IPS-20b (cell line): ENCODE measurements around the gene ANKRD10.

ENCODE experiments used
- H3K27ac ChIP-seq: one replicate; pipeline ENCODE4 v1.5.1; 2013; ENCODE audit warnings: low read length
- H3K27me3 ChIP-seq: 2 replicates; pipeline ENCODE4 v1.6.1; 2013; ENCODE audit warnings: mild to moderate bottlenecking, low read length, inconsistent platforms; ENCODE audit not compliant: insufficient read depth
- H3K36me3 ChIP-seq: 2 replicates; pipeline ENCODE4 v1.6.1; 2013; ENCODE audit warnings: low read depth, mild to moderate bottlenecking, inconsistent platforms, low read length, moderate library complexity; ENCODE audit not compliant: insufficient read depth
- H3K4me1 ChIP-seq: 2 replicates; pipeline ENCODE4 v1.6.1; 2013; ENCODE audit warnings: mild to moderate bottlenecking, control low read depth, inconsistent platforms, low read length, moderate library complexity; ENCODE audit not compliant: insufficient read depth
- H3K4me3 ChIP-seq: 2 replicates; pipeline ENCODE4 v1.5.1; 2013; ENCODE audit warnings: mild to moderate bottlenecking, low read length, inconsistent platforms
- H3K9ac ChIP-seq: 2 replicates; pipeline ENCODE4 v1.6.1; 2013; ENCODE audit warnings: low read depth, mild to moderate bottlenecking, inconsistent platforms, low read length, moderate library complexity
- H3K9me3 ChIP-seq: 2 replicates; pipeline ENCODE4 v1.6.1; 2013; ENCODE audit warnings: mild to moderate bottlenecking, low read depth, low read length, inconsistent platforms; ENCODE audit not compliant: insufficient read depth

Gene ANKRD10

DNA sequence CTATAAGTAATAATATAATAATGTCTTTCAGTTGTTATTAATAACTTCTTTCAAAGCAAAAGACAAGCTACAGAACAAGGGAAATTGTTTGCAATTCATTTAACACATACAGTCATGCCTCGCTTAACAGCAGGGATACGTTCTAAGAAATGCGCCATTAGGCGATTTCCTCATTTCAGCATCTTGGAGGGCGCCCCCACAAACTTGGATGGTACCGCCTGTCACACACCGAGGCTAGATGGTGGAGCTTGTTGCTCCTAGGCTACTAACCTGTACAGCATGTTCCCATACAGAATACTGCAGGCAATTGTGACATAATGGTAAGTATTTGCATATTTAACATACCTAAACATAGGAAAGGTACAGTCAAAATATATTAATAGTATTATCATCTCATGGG is 8.2 kb upstream of the ANKRD10 start:
- Histone ChIP-seq H3K4me3 (no peak overlapping the region), H3K9me3 (no peaks in the 10 kb centered on the region), H3K27me3 (no peaks in the 10 kb centered on the region), H3K36me3 (no peaks in the 10 kb centered on the region), H3K9ac (no peak overlapping the region), H3K4me1 (peaks cover 6% of the 10 kb centered on the region; the same call in 1 of the 2 replicates), H3K27ac (no peak overlapping the region)

DNA sequence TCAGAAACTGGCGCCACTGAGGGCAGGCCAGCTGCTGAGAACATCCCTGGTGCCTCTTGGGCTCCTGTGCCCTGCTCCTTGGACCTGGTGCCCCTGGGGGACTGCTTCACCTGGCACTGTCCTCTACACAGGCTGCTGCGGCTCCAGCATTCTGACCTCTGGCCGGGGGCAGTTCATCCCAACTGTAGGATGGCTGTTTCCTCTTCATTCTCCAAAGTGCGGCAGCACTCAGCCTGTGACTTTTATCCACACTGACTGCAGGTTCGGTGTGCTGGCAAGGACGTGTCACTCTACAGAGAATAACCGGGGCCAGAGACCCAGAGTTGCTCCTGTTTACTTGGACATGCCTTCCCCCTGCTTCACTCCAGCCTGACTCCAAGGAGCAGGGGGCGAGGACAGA is 7.6 kb upstream of the ANKRD10 start:
- Histone ChIP-seq H3K27ac (no peak overlapping the region), H3K9me3 (no peaks in the 10 kb centered on the region), H3K36me3 (no peaks in the 10 kb centered on the region), H3K9ac (no peak overlapping the region), H3K27me3 (no peaks in the 10 kb centered on the region), H3K4me3 (no peak overlapping the region), H3K4me1 (peaks cover 6% of the 10 kb centered on the region; the same call in 1 of the 2 replicates)

DNA sequence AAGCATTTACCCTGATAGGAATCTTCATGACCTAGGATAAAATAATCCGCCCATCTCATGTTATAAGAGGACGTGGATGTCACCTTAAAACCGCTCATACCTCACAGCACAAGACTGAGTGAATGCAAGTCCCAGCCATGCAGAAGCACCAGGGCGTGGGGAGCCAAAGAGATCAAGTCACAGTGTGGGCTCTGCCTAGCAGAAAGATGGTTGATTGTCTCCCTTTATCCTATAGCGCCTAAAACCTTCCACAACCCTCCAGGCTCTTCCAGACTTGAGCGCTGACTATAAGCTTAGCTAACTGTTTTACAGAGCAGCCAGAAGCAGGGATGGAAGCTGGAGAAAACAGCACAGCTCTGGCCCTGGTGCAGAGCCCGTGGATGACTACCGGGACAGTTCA is 6.8 kb upstream of the ANKRD10 start:
- Histone ChIP-seq H3K27ac (no peak overlapping the region), H3K27me3 (no peaks in the 10 kb centered on the region), H3K4me1 (peaks cover 6% of the 10 kb centered on the region; the same call in 1 of the 2 replicates), H3K9me3 (no peaks in the 10 kb centered on the region), H3K9ac (no peak overlapping the region), H3K36me3 (no peaks in the 10 kb centered on the region), H3K4me3 (no peak overlapping the region)

DNA sequence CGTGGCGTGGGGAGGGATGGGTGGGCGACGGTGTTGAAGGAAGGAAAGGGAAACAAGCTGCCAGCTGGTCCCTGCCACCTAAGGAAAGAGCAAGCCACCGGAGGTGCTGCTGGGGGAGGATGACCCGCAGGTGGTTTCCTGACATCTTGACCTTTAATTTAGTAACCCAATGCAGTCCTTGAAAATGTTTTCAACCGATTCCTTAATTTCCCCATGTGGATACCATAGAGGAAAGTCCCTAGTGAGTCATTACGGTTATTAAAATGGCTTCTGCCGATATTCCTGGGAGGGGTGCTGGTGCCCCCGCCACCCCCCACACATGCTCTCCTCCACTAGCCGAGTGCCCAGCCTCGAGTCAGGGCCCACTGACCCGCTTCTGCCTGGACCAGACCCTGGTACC is 6.3 kb upstream of the ANKRD10 start:
- Histone ChIP-seq H3K27ac (no peak overlapping the region), H3K9me3 (no peaks in the 10 kb centered on the region), H3K27me3 (no peaks in the 10 kb centered on the region), H3K9ac (no peak overlapping the region), H3K4me1 (peaks cover 6% of the 10 kb centered on the region; the same call in 1 of the 2 replicates), H3K4me3 (no peak overlapping the region), H3K36me3 (no peaks in the 10 kb centered on the region)

DNA sequence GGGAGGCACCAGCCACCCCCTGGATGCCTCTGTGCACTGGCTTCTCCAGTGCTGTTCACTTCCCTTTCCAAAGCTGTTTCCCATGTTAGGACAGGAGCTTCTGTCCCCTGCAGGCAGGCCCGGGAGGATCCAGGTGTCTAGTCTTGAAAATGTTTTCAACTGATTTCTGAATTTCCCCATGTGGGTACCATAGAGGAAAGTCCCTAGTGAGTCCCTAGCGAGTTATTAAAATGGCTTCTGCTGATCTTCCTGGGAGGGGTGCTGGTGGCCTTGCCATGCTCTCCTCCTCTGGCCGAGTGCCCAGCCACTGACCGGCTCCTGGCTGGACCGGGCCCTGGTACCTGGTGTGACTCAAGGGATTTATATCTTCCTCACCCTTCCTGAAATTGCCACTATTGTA is 5.2 kb upstream of the ANKRD10 start:
- no peaks in the 10 kb centered on the region for H3K36me3 ChIP-seq
- peaks cover 6% of the 10 kb centered on the region; the same call in 1 of the 2 replicates for H3K4me1 ChIP-seq
- H3K27ac ChIP-seq: no peak overlapping the region
- H3K9ac ChIP-seq: no peak overlapping the region
- H3K9me3 ChIP-seq: no peaks in the 10 kb centered on the region
- H3K27me3 ChIP-seq: no peaks in the 10 kb centered on the region
- no peak overlapping the region for H3K4me3 ChIP-seq

DNA sequence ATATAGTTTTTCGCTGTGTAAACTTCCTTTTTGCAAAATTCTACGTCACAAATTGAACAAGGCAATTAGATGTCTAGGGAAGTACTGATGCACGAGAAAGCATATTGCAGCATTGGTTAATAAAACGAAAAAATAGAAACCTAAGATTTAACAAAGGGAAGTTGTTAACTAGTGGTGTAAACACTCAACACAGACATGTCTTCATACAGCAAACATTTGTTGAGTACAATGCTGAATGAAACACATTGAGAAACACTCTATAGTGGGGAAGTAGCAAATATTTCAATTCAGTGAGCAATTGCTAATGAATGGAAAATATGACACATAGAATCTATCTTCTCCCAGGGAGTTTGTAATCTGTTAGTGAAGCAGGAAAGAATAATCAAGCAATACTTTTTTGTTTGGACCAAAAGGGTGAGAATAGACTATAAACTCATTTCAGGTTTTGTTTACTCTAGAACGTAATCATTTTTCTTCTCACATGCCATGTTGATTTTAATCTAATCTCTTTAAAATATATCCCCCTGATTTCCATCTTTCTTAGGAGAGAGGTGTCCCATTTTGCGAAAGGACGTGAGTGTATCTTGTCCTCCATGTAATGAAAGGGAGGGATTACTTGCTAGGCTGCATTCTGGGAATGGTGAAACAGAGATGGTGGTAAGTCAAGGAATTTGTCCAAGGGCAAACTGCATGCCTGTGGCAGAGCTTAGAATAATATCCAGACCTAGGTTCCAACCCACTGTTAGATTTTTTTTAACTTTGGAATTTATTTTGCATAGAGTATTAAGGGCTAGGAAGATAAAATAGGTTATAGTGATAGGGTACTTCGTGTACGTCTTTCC is 1.7 kb upstream of the ANKRD10 start:
- Histone ChIP-seq H3K4me3 (peak overlapping the region; percentile 83), H3K4me1 (peaks cover 15% of the 10 kb centered on the region; the same call in 1 of the 2 replicates), H3K9me3 (no peaks in the 10 kb centered on the region), H3K27ac (no peak overlapping the region), H3K27me3 (no peaks in the 10 kb centered on the region), H3K36me3 (no peaks in the 10 kb centered on the region), H3K9ac (peak overlapping the region; percentile 90)

DNA sequence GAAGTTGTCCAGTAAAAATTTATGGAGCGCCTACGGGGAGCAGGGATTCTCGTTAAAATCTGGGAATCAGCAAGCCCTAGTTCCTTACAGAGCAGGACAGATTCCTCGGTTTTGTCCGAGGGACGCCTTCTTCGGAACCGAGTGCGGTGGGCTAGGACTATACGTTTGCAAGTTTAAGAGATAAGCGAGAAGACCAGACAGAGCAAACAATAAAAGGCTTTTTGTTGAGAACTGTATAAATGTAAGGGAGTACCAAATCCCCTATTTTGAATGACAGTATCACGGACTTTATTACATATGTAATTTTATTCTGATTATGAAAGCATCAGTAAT is 971 bp upstream of the ANKRD10 start:
- peaks cover 15% of the 10 kb centered on the region; the same call in 1 of the 2 replicates for H3K4me1 ChIP-seq
- H3K9ac ChIP-seq: peak overlapping the region; percentile 90
- H3K27ac ChIP-seq: peak overlapping the region; percentile 20
- H3K4me3 ChIP-seq: peak overlapping the region; percentile 83
- H3K9me3 ChIP-seq: no peaks in the 10 kb centered on the region
- no peaks in the 10 kb centered on the region for H3K27me3 ChIP-seq
- peaks cover 2% of the 10 kb centered on the region; the same call in 1 of the 2 replicates for H3K36me3 ChIP-seq

DNA sequence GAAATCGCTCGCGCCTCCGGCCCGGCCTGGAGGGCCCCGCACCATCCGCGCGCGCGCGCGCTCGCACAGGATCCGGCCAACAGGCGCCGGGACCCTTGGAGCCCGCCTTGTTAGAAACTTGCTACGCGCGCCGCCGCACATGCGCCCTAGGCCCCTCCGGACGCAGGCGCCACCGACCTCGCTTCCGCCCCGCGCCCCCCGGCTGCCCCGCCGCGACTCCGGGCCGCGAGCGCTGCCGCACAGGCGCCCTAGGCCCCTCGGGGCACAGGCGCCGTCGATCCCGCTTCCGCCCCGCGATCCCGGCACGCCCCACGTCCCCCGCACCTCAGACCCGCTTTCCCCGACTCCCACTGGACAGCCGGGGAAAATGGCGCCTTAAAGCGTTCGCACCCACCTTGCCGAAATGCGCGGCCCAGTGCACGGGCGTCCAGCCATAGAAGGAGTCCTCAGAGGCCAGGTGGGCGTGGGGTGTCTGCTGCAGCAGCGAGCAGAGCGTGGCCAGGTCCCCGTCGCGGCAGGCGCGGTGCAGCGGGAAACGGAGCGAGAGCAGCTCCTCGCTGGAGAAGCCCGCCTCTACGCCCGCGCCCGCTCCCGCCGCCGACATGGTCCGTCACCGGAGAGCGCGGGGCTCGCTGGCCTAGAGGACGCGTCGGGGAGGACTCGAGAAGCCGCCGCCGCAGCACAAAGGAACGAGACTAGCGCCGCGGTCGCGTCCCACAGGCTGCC is 375 bp downstream of the ANKRD10 start:
- Histone ChIP-seq H3K4me3 (peak overlapping the region; percentile 99), H3K27ac (peak overlapping the region; percentile 94), H3K4me1 (peaks cover 22% of the 10 kb centered on the region), H3K9ac (peak overlapping the region; percentile 98), H3K27me3 (no peaks in the 10 kb centered on the region), H3K36me3 (peaks cover 15% of the 10 kb centered on the region), H3K9me3 (no peaks in the 10 kb centered on the region)

DNA sequence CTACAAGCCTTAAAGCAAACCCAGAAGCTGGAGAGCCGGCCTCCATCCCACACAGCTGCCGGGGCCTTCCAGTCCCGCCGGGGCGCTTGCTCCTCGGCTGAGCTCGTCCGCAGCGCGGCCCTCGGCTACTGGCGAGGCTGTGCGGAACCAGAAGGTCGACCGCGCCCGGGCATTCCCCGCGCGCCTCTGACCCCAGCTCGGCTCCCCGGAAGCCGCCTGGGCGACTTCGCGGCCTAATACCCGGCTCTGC is 863 bp downstream of the ANKRD10 start:
- H3K4me3 ChIP-seq: peak overlapping the region; percentile 99
- H3K9ac ChIP-seq: peak overlapping the region; percentile 98
- peaks cover 27% of the 10 kb centered on the region for H3K4me1 ChIP-seq
- no peaks in the 10 kb centered on the region for H3K9me3 ChIP-seq
- H3K27ac ChIP-seq: peak overlapping the region; percentile 94
- no peaks in the 10 kb centered on the region for H3K27me3 ChIP-seq
- peaks cover 20% of the 10 kb centered on the region for H3K36me3 ChIP-seq

DNA sequence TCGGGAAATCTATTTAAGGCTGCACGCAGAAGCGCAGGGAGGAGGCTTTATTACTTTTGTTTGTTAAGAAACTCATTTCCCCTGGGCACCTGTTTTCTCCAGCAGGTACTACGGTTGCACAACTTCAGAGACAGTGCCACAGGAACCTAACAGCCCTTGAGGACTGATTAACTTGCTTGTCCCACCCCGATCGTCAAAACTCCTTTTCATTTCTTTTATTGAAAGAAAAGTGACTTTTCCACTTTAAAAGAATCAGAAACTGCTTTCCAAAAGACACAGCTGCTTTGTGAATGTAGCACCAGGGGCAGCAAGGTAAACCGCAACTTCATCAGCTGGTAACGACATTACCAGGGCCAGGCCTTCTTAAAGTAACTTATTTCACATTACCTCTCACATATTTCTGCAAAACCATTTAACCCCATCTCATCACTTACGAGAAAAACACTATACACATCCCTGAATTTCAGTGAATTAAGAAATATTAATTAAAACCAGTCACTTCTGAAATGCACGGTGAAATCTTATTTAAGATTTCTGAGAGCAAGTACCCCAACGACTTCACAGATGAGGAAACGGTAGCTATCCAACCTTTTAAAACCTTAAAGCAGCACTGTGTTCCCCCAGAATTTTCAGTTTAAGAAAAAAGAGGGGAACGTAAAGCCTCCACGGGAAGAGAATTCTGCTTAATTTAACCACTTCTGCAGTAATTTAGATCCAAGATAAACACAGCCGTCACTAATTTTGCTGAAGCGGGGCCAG is 1.4 kb downstream of the ANKRD10 start:
- Histone ChIP-seq H3K9ac (peak overlapping the region; percentile 98), H3K4me3 (peak overlapping the region; percentile 99), H3K27ac (peak overlapping the region; percentile 94), H3K36me3 (peaks cover 24% of the 10 kb centered on the region), H3K9me3 (no peaks in the 10 kb centered on the region), H3K4me1 (peaks cover 30% of the 10 kb centered on the region), H3K27me3 (no peaks in the 10 kb centered on the region)

DNA sequence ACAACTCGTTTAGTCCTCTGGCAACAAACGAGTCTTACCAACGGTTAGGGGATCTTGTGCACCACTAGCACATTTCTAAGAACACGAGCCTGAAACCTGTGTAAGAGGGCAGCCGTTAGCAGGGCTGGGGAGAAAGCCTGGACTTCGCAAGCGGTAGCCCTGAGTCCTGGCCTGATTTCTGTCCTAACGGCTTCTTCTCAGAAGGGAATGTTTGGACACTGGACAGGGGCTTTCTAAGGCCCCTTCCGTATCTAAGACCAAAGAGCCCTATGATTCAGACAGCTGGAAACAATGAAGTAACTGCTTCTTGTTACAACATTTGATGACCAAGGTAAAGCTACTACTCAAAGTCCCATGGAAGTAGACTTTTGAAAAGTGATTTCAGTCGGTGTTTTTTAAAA is 2.2 kb downstream of the ANKRD10 start:
- no peaks in the 10 kb centered on the region for H3K27me3 ChIP-seq
- H3K9me3 ChIP-seq: no peaks in the 10 kb centered on the region
- H3K9ac ChIP-seq: peak overlapping the region; percentile 98; the same call in 1 of the 2 replicates
- peak overlapping the region; percentile 99 for H3K4me3 ChIP-seq
- H3K27ac ChIP-seq: no peak overlapping the region
- H3K4me1 ChIP-seq: peaks cover 37% of the 10 kb centered on the region
- H3K36me3 ChIP-seq: peaks cover 25% of the 10 kb centered on the region
